Measurements from ENCODE around the gene RBP5. TPM values are rescaled to one million over a fixed set of nuclear protein-coding genes. Genes with fewer than 3 reads are reported as not detected.

The RBP5 gene
- total RNA-seq, 4 donors from 2014 or later, result not detected

DNA sequence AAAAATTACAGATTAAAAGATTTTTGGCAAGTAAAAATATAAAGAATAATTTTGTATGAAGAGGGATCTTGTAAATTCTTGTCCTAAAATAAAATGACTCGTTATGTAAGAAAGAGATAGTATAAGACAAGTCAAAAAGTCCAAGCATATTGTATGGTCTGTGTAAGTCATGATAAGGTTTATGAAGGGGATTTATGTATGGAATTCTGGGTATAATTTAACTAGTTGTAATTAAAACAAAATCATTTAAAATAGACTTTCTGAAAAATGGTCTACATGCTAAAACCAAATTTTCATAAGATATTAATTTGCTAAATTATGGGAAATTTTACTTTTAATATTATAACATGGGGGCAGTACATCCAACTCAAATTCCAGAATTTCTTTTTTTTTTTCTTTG is 43.2 kb upstream of the RBP5 start:
- TF ChIP-seq POLR2A (IDR thresholded peaks at IDR 0.05), result no peak
- TF ChIP-seq, protein P1, sequence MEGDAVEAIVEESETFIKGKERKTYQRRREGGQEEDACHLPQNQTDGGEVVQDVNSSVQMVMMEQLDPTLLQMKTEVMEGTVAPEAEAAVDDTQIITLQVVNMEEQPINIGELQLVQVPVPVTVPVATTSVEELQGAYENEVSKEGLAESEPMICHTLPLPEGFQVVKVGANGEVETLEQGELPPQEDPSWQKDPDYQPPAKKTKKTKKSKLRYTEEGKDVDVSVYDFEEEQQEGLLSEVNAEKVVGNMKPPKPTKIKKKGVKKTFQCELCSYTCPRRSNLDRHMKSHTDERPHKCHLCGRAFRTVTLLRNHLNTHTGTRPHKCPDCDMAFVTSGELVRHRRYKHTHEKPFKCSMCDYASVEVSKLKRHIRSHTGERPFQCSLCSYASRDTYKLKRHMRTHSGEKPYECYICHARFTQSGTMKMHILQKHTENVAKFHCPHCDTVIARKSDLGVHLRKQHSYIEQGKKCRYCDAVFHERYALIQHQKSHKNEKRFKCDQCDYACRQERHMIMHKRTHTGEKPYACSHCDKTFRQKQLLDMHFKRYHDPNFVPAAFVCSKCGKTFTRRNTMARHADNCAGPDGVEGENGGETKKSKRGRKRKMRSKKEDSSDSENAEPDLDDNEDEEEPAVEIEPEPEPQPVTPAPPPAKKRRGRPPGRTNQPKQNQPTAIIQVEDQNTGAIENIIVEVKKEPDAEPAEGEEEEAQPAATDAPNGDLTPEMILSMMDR (IDR thresholded peaks at IDR 0.05 in 4 of 5, conservative IDR thresholded peaks at IDR 0.05 in 1 of 5), result no peak
- Histone ChIP-seq H3K9me3 (no peaks in the 10 kb centered on the region), H3K36me3 (no peaks in the 10 kb centered on the region), H3K27ac (no peak overlapping the region), H3K27me3 (peaks cover 0 to 16% (median under 1%) of the 10 kb centered on the region in 3 donors), H3K4me1 (no peaks in the 10 kb centered on the region), H3K4me3 (no peak overlapping the region)
- DNase-seq (no peak), ATAC-seq (no peak)
- in situ Hi-C loops (cut with MboI; ENCODE audit: low sequenced_read_pairs in 4 of 4) (no loop called here), intact Hi-C loops (cut with DNase I; ENCODE audit: low total_unique reads) (no loop called here)

DNA sequence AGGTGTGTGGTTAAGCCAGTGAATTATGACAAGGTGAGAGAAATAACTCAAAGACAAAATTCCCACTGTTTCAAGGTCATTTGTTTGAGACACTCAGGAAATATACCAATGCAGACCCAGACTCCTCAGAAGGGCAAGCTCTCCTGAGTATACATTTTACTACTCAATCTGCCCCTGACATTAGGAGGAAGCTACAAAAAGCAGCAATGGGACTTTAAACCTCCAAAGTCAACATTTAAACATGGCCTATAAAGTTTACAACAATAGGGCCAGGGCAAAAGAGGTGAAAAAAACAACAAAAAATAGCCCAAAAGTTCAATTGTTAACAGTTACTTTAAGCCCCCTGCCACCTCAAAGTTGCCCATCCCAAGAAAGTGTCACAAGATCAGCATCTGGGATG is 41.3 kb upstream of the RBP5 start:
- H3K36me3 ChIP-seq, result no peaks in the 10 kb centered on the region
- peaks cover 0 to 12% (median 0%) of the 10 kb centered on the region in 3 donors for H3K27me3 ChIP-seq
- ATAC-seq (no peak), DNase-seq (no peak)
- intact Hi-C loops (cut with DNase I; ENCODE audit: low total_unique reads) (no loop called here), in situ Hi-C loops (cut with MboI; ENCODE audit: low sequenced_read_pairs in 4 of 4) (no loop called here)
- no peak overlapping the region for H3K27ac ChIP-seq
- H3K4me1 ChIP-seq, result no peaks in the 10 kb centered on the region
- H3K4me3 ChIP-seq, result no peak overlapping the region
- H3K9me3 ChIP-seq, result no peaks in the 10 kb centered on the region
- no peak for TF ChIP-seq POLR2A (IDR thresholded peaks at IDR 0.05)
- TF ChIP-seq, protein P1 (IDR thresholded peaks at IDR 0.05 in 4 of 5, conservative IDR thresholded peaks at IDR 0.05 in 1 of 5), result no peak

DNA sequence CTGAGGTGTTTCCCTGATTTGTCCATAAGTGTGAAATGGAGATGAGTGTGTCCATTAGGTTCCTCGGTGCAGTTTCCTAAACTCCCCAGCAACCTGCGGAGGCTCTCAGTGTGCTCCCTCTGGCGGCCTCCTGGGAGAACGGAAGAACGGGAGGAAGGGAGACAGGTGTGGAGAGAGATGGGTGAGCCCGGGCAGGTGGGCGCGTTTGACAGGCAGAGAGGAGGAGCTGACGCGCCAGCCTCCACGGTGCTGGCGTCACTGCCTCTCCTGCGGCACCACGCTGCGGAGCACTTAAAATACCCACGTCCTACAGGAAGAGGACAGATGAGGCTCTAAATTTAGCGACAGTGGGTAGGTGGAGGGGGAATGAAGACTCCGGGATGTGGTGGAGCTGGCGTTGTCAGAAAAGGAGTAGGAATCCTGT is 34.0 kb upstream of the RBP5 start:
- Histone ChIP-seq H3K27me3 (peaks cover 2 to 13% (median 6%) of the 10 kb centered on the region in 3 donors), H3K36me3 (no peaks in the 10 kb centered on the region), H3K9me3 (no peaks in the 10 kb centered on the region), H3K4me3 (no peak overlapping the region), H3K27ac (no peak overlapping the region), H3K4me1 (no peaks in the 10 kb centered on the region)
- TF ChIP-seq, protein P1 (IDR thresholded peaks at IDR 0.05 in 4 of 5, conservative IDR thresholded peaks at IDR 0.05 in 1 of 5), result peak in 3 of 5 experiments; percentile 3 to 49 (median 21)
- TF ChIP-seq POLR2A (IDR thresholded peaks at IDR 0.05), result no peak
- ATAC-seq (peak in 1 of 2 donors; percentile 72), DNase-seq (no peak)
- intact Hi-C loops (cut with DNase I; ENCODE audit: low total_unique reads), result no loop called here
- in situ Hi-C loops (cut with MboI; ENCODE audit: low sequenced_read_pairs in 4 of 4), result no loop called here

DNA sequence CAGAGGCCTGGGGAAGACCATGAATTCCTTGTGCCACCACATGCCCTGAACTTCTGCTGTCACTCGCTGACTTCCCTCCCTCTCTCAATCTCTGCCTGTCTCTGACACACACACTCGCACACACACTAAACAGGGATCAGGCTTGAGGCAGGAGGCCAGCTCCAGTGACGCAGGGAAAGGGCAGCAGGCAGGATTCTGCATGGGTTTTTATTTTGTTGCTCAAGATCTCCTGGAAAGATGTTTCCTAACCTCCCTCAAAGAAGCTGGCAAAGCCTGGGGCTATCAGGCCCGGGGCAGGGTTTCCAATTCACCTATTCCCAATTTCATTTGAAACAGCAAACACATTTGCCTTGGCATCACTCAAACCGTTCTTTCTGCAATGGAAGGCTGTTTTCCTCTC is 33.1 kb upstream of the RBP5 start:
- DNase-seq (no peak), ATAC-seq (no peak)
- H3K27ac ChIP-seq, result no peak overlapping the region
- no peak for TF ChIP-seq POLR2A (IDR thresholded peaks at IDR 0.05)
- TF ChIP-seq, protein P1 (IDR thresholded peaks at IDR 0.05 in 4 of 5, conservative IDR thresholded peaks at IDR 0.05 in 1 of 5), result no peak
- no peaks in the 10 kb centered on the region for H3K9me3 ChIP-seq
- in situ Hi-C loops (cut with MboI; ENCODE audit: low sequenced_read_pairs in 4 of 4), result no loop called here
- H3K36me3 ChIP-seq, result no peaks in the 10 kb centered on the region
- intact Hi-C loops (cut with DNase I; ENCODE audit: low total_unique reads), result no loop called here
- H3K27me3 ChIP-seq, result peaks cover 2 to 13% (median 6%) of the 10 kb centered on the region in 3 donors
- H3K4me1 ChIP-seq, result no peaks in the 10 kb centered on the region
- H3K4me3 ChIP-seq, result no peak overlapping the region

DNA sequence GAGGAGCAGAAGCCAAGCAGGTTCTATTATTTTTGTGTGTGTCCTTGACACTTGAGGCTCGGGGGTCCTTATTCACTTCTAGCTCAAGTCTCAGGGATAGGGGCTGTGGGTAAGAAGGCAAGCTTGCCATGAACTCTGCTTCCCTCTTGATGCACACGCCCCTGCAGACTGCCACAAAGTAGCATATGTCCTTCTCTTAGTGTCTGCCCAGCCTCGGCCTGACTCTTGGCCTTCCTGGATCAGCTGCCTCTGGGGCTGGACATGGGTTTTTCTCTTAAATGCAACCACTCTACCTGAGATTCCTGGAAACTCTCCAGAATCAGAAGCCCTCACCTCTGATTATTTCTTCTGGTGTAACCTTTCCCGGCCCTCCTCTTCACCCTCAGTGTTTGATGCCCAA is 32.6 kb upstream of the RBP5 start:
- no peak overlapping the region for H3K27ac ChIP-seq
- DNase-seq, result no peak
- H3K4me3 ChIP-seq, result no peak overlapping the region
- in situ Hi-C loops (cut with MboI; ENCODE audit: low sequenced_read_pairs in 4 of 4) (no loop called here), intact Hi-C loops (cut with DNase I; ENCODE audit: low total_unique reads) (no loop called here)
- TF ChIP-seq POLR2A (IDR thresholded peaks at IDR 0.05), result no peak
- TF ChIP-seq, protein P1 (IDR thresholded peaks at IDR 0.05 in 4 of 5, conservative IDR thresholded peaks at IDR 0.05 in 1 of 5), result no peak
- no peak for ATAC-seq
- H3K4me1 ChIP-seq, result no peaks in the 10 kb centered on the region
- no peaks in the 10 kb centered on the region for H3K9me3 ChIP-seq
- peaks cover 2 to 13% (median 6%) of the 10 kb centered on the region in 3 donors for H3K27me3 ChIP-seq
- no peaks in the 10 kb centered on the region for H3K36me3 ChIP-seq
